ENCODE measurements around the gene ETFBKMT. TPM values are rescaled to one million over a fixed set of nuclear protein-coding genes. Genes with fewer than 3 reads are reported as not detected.

The ETFBKMT gene
- total and polyA plus RNA-seq, 2 of the 13 experiments (the other 11 are each of a cell fraction or from before 2014, with no cell fraction given) = 0.62 to 0.93 TPM

DNA sequence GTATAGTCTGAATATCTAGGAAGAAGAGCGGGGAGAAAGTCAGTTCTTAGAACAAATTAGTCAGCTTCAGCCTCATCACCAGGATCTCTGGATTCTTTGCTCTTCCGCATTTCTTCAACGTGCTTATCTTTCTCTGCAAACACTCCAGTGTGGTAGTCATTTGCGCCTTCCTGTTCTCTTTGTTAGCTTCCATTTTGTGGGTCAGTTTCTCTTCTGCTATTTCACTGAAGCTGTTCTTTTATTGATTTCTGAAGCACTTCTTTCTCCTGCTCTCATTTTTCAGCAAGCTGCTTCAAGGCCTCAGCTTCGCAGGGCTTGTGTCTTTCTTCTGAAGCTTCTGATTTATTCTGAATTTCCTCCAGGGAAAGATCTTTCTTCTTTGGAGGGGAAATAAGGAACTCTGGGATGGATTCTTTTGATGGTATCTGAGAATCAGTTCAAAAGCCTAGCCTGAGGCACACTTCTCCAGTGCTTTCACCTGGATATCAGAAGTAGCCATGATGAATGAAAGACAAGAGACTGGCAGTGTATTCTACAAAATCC lies 55.9 kb downstream of the ETFBKMT start (continued):
- TF ChIP-seq, protein P1, sequence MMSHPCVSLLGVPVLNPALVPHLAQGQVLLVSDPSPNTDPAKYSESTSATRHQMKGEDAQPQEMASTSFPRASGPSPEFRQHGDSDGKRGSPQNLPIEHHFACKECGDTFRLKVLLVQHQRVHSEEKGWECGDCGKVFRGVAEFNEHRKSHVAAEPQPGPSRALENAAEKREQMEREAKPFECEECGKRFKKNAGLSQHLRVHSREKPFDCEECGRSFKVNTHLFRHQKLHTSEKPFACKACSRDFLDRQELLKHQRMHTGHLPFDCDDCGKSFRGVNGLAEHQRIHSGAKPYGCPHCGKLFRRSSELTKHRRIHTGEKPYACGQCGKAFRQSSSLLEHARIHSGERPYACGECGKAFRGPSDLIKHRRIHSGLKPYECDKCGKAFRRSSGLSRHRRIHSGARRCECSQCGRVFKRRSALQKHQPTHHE (CRISPR knock-in tag; IDR thresholded peaks at IDR 0.05; ENCODE audit: borderline replicate concordance) = no peak
- TF ChIP-seq TEAD3 (CRISPR knock-in tag; optimal IDR thresholded peaks at IDR 0.05; ENCODE audit: borderline replicate concordance) = peak; percentile 70
- no peak for TF ChIP-seq NKX3-1 (CRISPR knock-in tag; IDR thresholded peaks at IDR 0.05)
- no peak for TF ChIP-seq KAT2B (IDR thresholded peaks at IDR 0.05; ENCODE audit: borderline replicate concordance, low read depth, low read length)
- 0 out of 2 replicates have a peak, but pooled peaks have one; percentile 20 for TF ChIP-seq SMAD3 (CRISPR knock-in tag; IDR thresholded peaks at IDR 0.05)
- TF ChIP-seq GATAD2A (CRISPR knock-in tag; IDR thresholded peaks at IDR 0.05) = peak; percentile 54
- peak; percentile 81 for TF ChIP-seq ELF1 (CRISPR knock-in tag; IDR thresholded peaks at IDR 0.05)
- no peak for TF ChIP-seq PCBP2 (optimal IDR thresholded peaks at IDR 0.05; ENCODE audit: low read depth, low read length, poor library complexity, severe bottlenecking)
- TF ChIP-seq ZNF274 (CRISPR knock-in tag; IDR thresholded peaks at IDR 0.05) = no peak
- peak; percentile 44; the same call in 1 of the 2 replicates for TF ChIP-seq ZNF12 (CRISPR knock-in tag; IDR thresholded peaks at IDR 0.05)
- TF ChIP-seq, protein P2, sequence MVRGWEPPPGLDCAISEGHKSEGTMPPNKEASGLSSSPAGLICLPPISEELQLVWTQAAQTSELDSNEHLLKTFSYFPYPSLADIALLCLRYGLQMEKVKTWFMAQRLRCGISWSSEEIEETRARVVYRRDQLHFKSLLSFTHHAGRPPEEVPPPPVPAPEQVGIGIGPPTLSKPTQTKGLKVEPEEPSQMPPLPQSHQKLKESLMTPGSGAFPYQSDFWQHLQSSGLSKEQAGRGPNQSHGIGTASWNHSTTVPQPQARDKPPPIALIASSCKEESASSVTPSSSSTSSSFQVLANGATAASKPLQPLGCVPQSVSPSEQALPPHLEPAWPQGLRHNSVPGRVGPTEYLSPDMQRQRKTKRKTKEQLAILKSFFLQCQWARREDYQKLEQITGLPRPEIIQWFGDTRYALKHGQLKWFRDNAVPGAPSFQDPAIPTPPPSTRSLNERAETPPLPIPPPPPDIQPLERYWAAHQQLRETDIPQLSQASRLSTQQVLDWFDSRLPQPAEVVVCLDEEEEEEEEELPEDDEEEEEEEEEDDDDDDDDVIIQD (CRISPR knock-in tag; IDR thresholded peaks at IDR 0.05; ENCODE audit: low read depth) = peak; percentile 19; the same call in 1 of the 2 replicates
- peak in 1 of 2 experiments; percentile 67; a peak in 1 of 4 replicates for TF ChIP-seq EP300 (IDR thresholded peaks at IDR 0.05; ENCODE audit: low read depth in 2 of 2, low read length in 2 of 2)
- TF ChIP-seq EP300 (CRISPR knock-in tag; IDR thresholded peaks at IDR 0.05; ENCODE audit: borderline replicate concordance) = no peak
- TF ChIP-seq CCDC6 (CRISPR knock-in tag; IDR thresholded peaks at IDR 0.05) = no peak
- peak; percentile 61; the same call in 1 of the 2 replicates for TF ChIP-seq HOXA3 (CRISPR knock-in tag; IDR thresholded peaks at IDR 0.05)
- peak; percentile 50; the same call in 1 of the 2 replicates for TF ChIP-seq BCL6 (CRISPR knock-in tag; IDR thresholded peaks at IDR 0.05)
- TF ChIP-seq SOX6 (IDR thresholded peaks at IDR 0.05) = no peak
- TF ChIP-seq SOX6 (CRISPR knock-in tag; IDR thresholded peaks at IDR 0.05) = 0 out of 2 replicates have a peak, but pooled peaks have one; percentile 32
- TF ChIP-seq ELF3 (CRISPR knock-in tag; IDR thresholded peaks at IDR 0.05) = peak; percentile 79
- TF ChIP-seq SMC3 (IDR thresholded peaks at IDR 0.05; ENCODE audit: low read length) = peak; percentile 17; the same call in 1 of the 2 replicates
- peak; percentile 40; the same call in 1 of the 2 replicates for TF ChIP-seq ETV5 (CRISPR knock-in tag; IDR thresholded peaks at IDR 0.05; ENCODE audit: borderline replicate concordance)
- TF ChIP-seq, protein P3, sequence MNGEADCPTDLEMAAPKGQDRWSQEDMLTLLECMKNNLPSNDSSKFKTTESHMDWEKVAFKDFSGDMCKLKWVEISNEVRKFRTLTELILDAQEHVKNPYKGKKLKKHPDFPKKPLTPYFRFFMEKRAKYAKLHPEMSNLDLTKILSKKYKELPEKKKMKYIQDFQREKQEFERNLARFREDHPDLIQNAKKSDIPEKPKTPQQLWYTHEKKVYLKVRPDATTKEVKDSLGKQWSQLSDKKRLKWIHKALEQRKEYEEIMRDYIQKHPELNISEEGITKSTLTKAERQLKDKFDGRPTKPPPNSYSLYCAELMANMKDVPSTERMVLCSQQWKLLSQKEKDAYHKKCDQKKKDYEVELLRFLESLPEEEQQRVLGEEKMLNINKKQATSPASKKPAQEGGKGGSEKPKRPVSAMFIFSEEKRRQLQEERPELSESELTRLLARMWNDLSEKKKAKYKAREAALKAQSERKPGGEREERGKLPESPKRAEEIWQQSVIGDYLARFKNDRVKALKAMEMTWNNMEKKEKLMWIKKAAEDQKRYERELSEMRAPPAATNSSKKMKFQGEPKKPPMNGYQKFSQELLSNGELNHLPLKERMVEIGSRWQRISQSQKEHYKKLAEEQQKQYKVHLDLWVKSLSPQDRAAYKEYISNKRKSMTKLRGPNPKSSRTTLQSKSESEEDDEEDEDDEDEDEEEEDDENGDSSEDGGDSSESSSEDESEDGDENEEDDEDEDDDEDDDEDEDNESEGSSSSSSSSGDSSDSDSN (CRISPR knock-in tag; IDR thresholded peaks at IDR 0.05) = no peak
- peak; percentile 58 for TF ChIP-seq YY1 (IDR thresholded peaks at IDR 0.05; ENCODE audit: insufficient read depth, insufficient replicate concordance, low read depth, low read length)
- TF ChIP-seq, protein P4, sequence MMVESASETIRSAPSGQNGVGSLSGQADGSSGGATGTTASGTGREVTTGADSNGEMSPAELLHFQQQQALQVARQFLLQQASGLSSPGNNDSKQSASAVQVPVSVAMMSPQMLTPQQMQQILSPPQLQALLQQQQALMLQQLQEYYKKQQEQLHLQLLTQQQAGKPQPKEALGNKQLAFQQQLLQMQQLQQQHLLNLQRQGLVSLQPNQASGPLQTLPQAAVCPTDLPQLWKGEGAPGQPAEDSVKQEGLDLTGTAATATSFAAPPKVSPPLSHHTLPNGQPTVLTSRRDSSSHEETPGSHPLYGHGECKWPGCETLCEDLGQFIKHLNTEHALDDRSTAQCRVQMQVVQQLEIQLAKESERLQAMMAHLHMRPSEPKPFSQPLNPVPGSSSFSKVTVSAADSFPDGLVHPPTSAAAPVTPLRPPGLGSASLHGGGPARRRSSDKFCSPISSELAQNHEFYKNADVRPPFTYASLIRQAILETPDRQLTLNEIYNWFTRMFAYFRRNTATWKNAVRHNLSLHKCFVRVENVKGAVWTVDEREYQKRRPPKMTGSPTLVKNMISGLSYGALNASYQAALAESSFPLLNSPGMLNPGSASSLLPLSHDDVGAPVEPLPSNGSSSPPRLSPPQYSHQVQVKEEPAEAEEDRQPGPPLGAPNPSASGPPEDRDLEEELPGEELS (CRISPR knock-in tag; IDR thresholded peaks at IDR 0.05) = peak; percentile 38; the same call in 1 of the 2 replicates
- TF ChIP-seq, protein P5, sequence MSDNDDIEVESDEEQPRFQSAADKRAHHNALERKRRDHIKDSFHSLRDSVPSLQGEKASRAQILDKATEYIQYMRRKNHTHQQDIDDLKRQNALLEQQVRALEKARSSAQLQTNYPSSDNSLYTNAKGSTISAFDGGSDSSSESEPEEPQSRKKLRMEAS (IDR thresholded peaks at IDR 0.05) = 0 out of 2 replicates have a peak, but pooled peaks have one; percentile 22
